ENCODE results near the gene TMEM154. TPM values are rescaled to one million over a fixed set of nuclear protein-coding genes. Genes with fewer than 3 reads are reported as not detected.

The TMEM154 gene
- polyA plus RNA-seq, 1 donor (not counting 4 experiments of a cell fraction or from before 2014, with no cell fraction given), result 106 TPM

DNA sequence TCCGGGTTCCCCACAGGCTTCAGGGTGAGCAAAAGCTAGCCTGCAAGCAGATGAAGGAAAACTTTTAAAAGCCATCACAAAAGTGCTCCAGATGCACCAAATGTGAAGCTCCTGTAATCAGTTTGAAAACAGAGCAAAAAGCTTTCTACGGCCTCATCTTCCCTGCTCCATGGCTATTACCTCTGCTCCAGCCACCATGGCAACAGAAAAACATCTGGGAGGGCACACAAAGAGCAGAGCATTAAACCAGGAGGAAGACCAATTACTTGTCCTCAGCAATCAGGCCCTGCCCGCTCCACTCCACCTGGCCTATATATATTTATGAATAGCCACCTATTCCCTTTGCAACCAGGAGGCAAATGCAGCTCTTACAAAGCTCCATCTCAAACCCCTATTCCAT lies 33.6 kb downstream of the TMEM154 start:
- no peak overlapping the region for H3K4me2 ChIP-seq (ENCODE audit: control insufficient read depth, extremely low read depth, insufficient read depth, low read depth, low read length)
- H2AFZ ChIP-seq (ENCODE audit: control insufficient read depth, low read length), result no peak overlapping the region
- H3K36me3 ChIP-seq (ENCODE audit: control insufficient read depth in 2 of 2, extremely low read depth in 1 of 2, insufficient read depth in 2 of 2, low read length in 2 of 2), result peaks cover 41 to 55% of the 10 kb centered on the region in 2 experiments
- H3K9me3 ChIP-seq (ENCODE audit: control insufficient read depth, low read depth, low read length), result no peaks in the 10 kb centered on the region
- H3K27me3 ChIP-seq (ENCODE audit: control insufficient read depth, extremely low read depth, insufficient read depth, low read length), result no peaks in the 10 kb centered on the region
- no peaks in the 10 kb centered on the region for H4K20me1 ChIP-seq (ENCODE audit: control insufficient read depth, extremely low read depth, insufficient read depth, low read length)
- no peak for TF ChIP-seq EZH2 (IDR thresholded peaks at IDR 0.05; ENCODE audit: low read length)
- TF ChIP-seq, protein P1, sequence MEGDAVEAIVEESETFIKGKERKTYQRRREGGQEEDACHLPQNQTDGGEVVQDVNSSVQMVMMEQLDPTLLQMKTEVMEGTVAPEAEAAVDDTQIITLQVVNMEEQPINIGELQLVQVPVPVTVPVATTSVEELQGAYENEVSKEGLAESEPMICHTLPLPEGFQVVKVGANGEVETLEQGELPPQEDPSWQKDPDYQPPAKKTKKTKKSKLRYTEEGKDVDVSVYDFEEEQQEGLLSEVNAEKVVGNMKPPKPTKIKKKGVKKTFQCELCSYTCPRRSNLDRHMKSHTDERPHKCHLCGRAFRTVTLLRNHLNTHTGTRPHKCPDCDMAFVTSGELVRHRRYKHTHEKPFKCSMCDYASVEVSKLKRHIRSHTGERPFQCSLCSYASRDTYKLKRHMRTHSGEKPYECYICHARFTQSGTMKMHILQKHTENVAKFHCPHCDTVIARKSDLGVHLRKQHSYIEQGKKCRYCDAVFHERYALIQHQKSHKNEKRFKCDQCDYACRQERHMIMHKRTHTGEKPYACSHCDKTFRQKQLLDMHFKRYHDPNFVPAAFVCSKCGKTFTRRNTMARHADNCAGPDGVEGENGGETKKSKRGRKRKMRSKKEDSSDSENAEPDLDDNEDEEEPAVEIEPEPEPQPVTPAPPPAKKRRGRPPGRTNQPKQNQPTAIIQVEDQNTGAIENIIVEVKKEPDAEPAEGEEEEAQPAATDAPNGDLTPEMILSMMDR (optimal IDR thresholded peaks at IDR 0.05 in 1 of 3, IDR thresholded peaks at IDR 0.05 in 1 of 3, conservative IDR thresholded peaks at IDR 0.05 in 1 of 3; ENCODE audit: extremely low read depth in 1 of 3, insufficient read depth in 2 of 3, low read length in 3 of 3), result no peak
- no peak overlapping the region for H3K27ac ChIP-seq (ENCODE audit: control insufficient read depth, insufficient read depth, low read length)
- dilution Hi-C loops (cut with MboI; ENCODE audit: extremely low pct_ligation_motif_present, low sequenced_read_pairs), result no loop called here
- no peak for FAIRE-seq
- no peaks in the 10 kb centered on the region for H3K9me1 ChIP-seq (ENCODE audit: control insufficient read depth, extremely low read depth, insufficient read depth, low read length)
- H3K79me2 ChIP-seq (ENCODE audit: control insufficient read depth, insufficient read depth, low read length), result peaks cover 5% of the 10 kb centered on the region
- H3K9ac ChIP-seq (ENCODE audit: control insufficient read depth, extremely low read depth, insufficient read depth, low read length), result no peak overlapping the region
- no peak for DNase-seq (ENCODE audit: low read depth, low spot score)
- H3K4me3 ChIP-seq (ENCODE audit: control insufficient read depth in 2 of 3, extremely low read depth in 1 of 3, insufficient read depth in 2 of 3, low read depth in 1 of 3, low read length in 3 of 3), result no peak overlapping the region
- no peaks in the 10 kb centered on the region for H3K4me1 ChIP-seq (ENCODE audit: control insufficient read depth, extremely low read depth, insufficient read depth, low read length)

DNA sequence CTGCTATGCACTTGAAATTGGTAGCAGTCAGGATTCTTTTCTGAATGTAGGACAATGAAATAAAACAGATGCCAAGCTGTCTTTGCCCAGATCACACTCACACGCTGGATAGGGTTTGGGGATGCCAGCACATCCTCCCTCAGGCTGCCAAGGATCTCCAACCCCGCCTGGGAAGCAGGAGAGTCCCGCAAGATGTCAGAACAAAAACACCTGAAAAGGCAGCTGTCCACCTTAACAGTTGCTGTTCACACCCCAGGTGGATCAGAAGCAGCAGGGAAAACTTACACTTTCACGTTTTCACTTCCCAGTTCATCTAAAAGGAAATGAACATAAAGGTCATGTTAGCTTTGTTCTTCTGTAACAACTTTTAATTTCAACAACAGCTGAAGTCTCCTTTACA lies 35.7 kb downstream of the TMEM154 start:
- Histone ChIP-seq H3K27me3 (ENCODE audit: control insufficient read depth, extremely low read depth, insufficient read depth, low read length) (no peaks in the 10 kb centered on the region), H3K4me2 (ENCODE audit: control insufficient read depth, extremely low read depth, insufficient read depth, low read depth, low read length) (no peak overlapping the region), H3K9me1 (ENCODE audit: control insufficient read depth, extremely low read depth, insufficient read depth, low read length) (no peaks in the 10 kb centered on the region), H3K9ac (ENCODE audit: control insufficient read depth, extremely low read depth, insufficient read depth, low read length) (no peak overlapping the region), H3K4me3 (ENCODE audit: control insufficient read depth in 2 of 3, extremely low read depth in 1 of 3, insufficient read depth in 2 of 3, low read depth in 1 of 3, low read length in 3 of 3) (no peak overlapping the region), H3K36me3 (ENCODE audit: control insufficient read depth in 2 of 2, extremely low read depth in 1 of 2, insufficient read depth in 2 of 2, low read length in 2 of 2) (peaks cover 37 to 51% of the 10 kb centered on the region in 2 experiments), H3K27ac (ENCODE audit: control insufficient read depth, insufficient read depth, low read length) (no peak overlapping the region), H2AFZ (ENCODE audit: control insufficient read depth, low read length) (no peak overlapping the region), H3K9me3 (ENCODE audit: control insufficient read depth, low read depth, low read length) (no peaks in the 10 kb centered on the region), H4K20me1 (ENCODE audit: control insufficient read depth, extremely low read depth, insufficient read depth, low read length) (no peaks in the 10 kb centered on the region), H3K79me2 (ENCODE audit: control insufficient read depth, insufficient read depth, low read length) (no peaks in the 10 kb centered on the region), H3K4me1 (ENCODE audit: control insufficient read depth, extremely low read depth, insufficient read depth, low read length) (no peaks in the 10 kb centered on the region)
- no peak for FAIRE-seq
- no peak for DNase-seq (ENCODE audit: low read depth, low spot score)
- dilution Hi-C loops (cut with MboI; ENCODE audit: extremely low pct_ligation_motif_present, low sequenced_read_pairs), result no loop called here
- no peak for TF ChIP-seq EZH2 (IDR thresholded peaks at IDR 0.05; ENCODE audit: low read length)
- TF ChIP-seq, protein P1 (optimal IDR thresholded peaks at IDR 0.05 in 1 of 3, IDR thresholded peaks at IDR 0.05 in 1 of 3, conservative IDR thresholded peaks at IDR 0.05 in 1 of 3; ENCODE audit: extremely low read depth in 1 of 3, insufficient read depth in 2 of 3, low read length in 3 of 3), result no peak
